ENCODE data around the gene NUP210L. TPM values are rescaled to one million over a fixed set of nuclear protein-coding genes. Genes with fewer than 3 reads are reported as not detected.
"Not testable (repeated sequence)": the region's sequence is repeated elsewhere in the genome, so short reads cannot be mapped to it uniquely, and the experiment has no call there.

Gene NUP210L
- total RNA-seq, 4 donors from 2014 or later: 0.23 TPM; not detected in 3

GRCh38 chr1:154141240-154141639, 13.6 kb downstream of the NUP210L start:
- no peak overlapping the region for H3K4me3 ChIP-seq (ENCODE audit: low read depth, poor library complexity, severe bottlenecking)
- 21 to 23% methylated on average over 3 of the region's 3 CpGs for WGBS, 2 donors
- DNase-seq (ENCODE audit: low spot score in 2 of 2): peak in 1 of 2 donors; percentile 15
- intact Hi-C loops (cut with DNase I; ENCODE audit: low total_unique reads): no loop called here
- no peak for TF ChIP-seq POLR2A (IDR thresholded peaks at IDR 0.05)

- WGBS, 2 donors: 62 to 72% methylated on average over 3 of the region's 3 CpGs
- no peak for DNase-seq (ENCODE audit: low spot score in 2 of 2)
- no peak overlapping the region for H3K4me3 ChIP-seq (ENCODE audit: low read depth, poor library complexity, severe bottlenecking)
- intact Hi-C loops (cut with DNase I; ENCODE audit: low total_unique reads): no loop called here
- TF ChIP-seq CTCF (IDR thresholded peaks at IDR 0.05): no peak
- TF ChIP-seq POLR2A (IDR thresholded peaks at IDR 0.05): no peak
Observed at GRCh38 chr1:154137888-154138287, 17.0 kb downstream of the NUP210L start.

- DNase-seq (ENCODE audit: low spot score in 2 of 2): no peak
- 89 to 93% methylated on average over 2 of the region's 2 CpGs for WGBS, 2 donors
- TF ChIP-seq CTCF (IDR thresholded peaks at IDR 0.05) (no peak), POLR2A (IDR thresholded peaks at IDR 0.05) (no peak)
- intact Hi-C loops (cut with DNase I; ENCODE audit: low total_unique reads): no loop called here
- H3K4me3 ChIP-seq (ENCODE audit: low read depth, poor library complexity, severe bottlenecking): no peak overlapping the region
Observed at GRCh38 chr1:154133256-154133655, 21.6 kb downstream of the NUP210L start.

- 70 to 79% methylated on average over 2 of the region's 2 CpGs for WGBS, 2 donors
Observed at GRCh38 chr1:154129391-154129970, 25.4 kb downstream of the NUP210L start.

GRCh38 chr1:154123205-154123604, 31.7 kb downstream of the NUP210L start:
- DNase-seq (ENCODE audit: low spot score in 2 of 2): peak in 1 of 2 donors; percentile 58
- H3K4me3 ChIP-seq (ENCODE audit: low read depth, poor library complexity, severe bottlenecking); intact Hi-C loops (cut with DNase I; ENCODE audit: low total_unique reads): not testable (repeated sequence)
- WGBS, 2 donors: 79 to 85% methylated on average over 11 of the region's 11 CpGs

More at GRCh38 chr1:154129391-154129970, 25.4 kb downstream of the NUP210L start:
- no peak for TF ChIP-seq POLR2A (IDR thresholded peaks at IDR 0.05)
- TF ChIP-seq CTCF (IDR thresholded peaks at IDR 0.05): no peak
- peak in 1 of 2 donors; percentile 6 for DNase-seq (ENCODE audit: low spot score in 2 of 2)
- H3K4me3 ChIP-seq (ENCODE audit: low read depth, poor library complexity, severe bottlenecking): no peak overlapping the region
- intact Hi-C loops (cut with DNase I; ENCODE audit: low total_unique reads): no loop called here

- intact Hi-C loops (cut with DNase I; ENCODE audit: low total_unique reads): no loop called here
- TF ChIP-seq CTCF (IDR thresholded peaks at IDR 0.05) (no peak), POLR2A (IDR thresholded peaks at IDR 0.05) (no peak)
- 75 to 82% methylated on average over 5 of the region's 5 CpGs for WGBS, 2 donors
- no peak overlapping the region for H3K4me3 ChIP-seq (ENCODE audit: low read depth, poor library complexity, severe bottlenecking)
- DNase-seq (ENCODE audit: low spot score in 2 of 2): peak in 1 of 2 donors; percentile 10
Observed at GRCh38 chr1:154117642-154118041, 37.2 kb downstream of the NUP210L start.

- no peak overlapping the region for H3K4me3 ChIP-seq (ENCODE audit: low read depth, poor library complexity, severe bottlenecking)
- no peak for DNase-seq (ENCODE audit: low spot score in 2 of 2)
- intact Hi-C loops (cut with DNase I; ENCODE audit: low total_unique reads): no loop called here
- TF ChIP-seq POLR2A (IDR thresholded peaks at IDR 0.05) (no peak), CTCF (IDR thresholded peaks at IDR 0.05) (no peak)
- WGBS, 2 donors: 23 to 32% methylated on average over 1 of the region's 1 CpG
Observed at GRCh38 chr1:154115180-154115579, 39.7 kb downstream of the NUP210L start.

Data from lower leg skin (tissue), 4 donors.